GM18909 (cell line): Measurements from ENCODE around the gene CELF4.

Source experiments
- ATAC-seq: cut with Tn5 transposase; IDR thresholded peaks from one replicate; pipeline ENCODE4 v1.9.1; 2021; ENCODE audit warnings: mild to moderate bottlenecking; ENCODE audit not compliant: unreplicated experiment, poor library complexity

CELF4 gene

DNA sequence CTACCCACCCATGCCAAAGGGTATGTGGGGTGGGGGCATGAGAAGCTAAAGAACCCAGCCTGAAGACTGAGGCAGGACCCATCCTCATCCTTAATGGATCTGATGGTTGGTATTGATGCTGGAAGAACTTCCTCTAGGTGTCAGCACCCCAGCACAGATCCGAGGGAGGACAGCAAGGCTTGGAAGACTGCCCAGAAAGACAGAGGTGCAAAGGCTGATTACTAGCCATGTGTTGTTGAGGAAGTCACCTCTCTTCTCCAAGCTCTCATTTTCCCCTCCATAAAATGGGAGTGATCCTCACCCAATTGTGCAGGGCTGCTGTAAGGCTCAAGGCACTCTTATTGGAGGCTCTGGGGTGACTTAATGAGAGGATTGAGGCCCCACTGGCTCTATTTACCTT lies 256.5 kb downstream of the CELF4 start:
- ATAC-seq: no peak

DNA sequence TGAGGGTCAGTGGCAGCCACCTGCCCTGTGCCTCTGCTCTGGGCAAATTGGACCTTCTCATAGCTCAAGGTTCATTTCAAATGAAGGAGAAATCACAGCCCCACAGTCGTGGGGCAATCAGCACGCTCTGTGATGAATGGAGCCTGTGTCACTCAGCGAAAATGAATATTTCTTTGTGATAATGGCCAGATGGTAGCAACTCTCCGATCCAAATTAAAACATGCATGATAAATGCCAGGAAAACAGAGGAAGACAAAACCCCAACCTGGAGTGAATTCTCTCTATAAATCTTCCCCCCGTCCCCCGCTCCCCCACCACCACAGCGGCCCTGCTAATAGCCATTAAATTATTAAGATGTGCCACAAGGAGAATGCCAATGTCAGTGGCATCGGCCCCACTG lies 258.4 kb downstream of the CELF4 start:
- ATAC-seq: no peak

DNA sequence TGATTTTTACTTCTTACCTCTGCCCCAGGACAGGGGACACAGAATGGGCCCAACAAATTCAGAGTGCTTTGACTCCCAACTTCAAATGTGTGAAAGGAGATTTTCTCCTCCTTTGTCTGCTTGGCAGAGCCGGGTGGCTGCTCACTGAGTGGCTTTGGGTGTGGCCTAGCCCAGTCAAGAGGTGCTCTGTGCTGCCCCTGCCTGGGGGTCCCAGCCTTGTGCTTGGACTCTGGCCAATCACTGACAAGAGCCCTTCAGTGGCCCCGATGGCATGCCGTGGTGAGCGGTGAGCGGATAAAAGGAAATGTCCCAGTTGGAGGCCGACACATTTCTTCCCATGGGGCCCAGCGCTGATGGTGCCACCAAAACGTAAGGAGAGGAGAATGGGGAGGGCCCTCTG lies 259.2 kb downstream of the CELF4 start:
- ATAC-seq: no peak

DNA sequence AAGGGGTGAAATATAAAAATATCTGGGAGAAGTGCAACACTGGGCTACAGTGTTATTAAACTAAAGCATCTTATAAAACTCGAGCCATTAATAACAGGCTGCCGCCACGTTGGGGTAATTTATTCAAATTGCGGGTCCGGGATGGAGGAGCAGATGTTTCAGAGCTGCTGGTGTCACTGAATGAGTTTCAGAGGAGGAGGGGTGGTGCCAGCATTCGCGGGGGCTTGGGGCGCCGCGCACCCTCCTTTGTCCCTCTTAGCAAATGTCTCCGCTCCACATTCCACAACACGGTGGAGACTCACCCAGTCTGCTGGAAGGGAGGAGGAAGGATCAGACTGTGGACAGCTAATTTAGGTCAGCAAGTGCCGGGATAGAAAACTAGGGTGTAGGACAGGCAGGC lies 260.5 kb downstream of the CELF4 start:
- ATAC-seq: no peak

DNA sequence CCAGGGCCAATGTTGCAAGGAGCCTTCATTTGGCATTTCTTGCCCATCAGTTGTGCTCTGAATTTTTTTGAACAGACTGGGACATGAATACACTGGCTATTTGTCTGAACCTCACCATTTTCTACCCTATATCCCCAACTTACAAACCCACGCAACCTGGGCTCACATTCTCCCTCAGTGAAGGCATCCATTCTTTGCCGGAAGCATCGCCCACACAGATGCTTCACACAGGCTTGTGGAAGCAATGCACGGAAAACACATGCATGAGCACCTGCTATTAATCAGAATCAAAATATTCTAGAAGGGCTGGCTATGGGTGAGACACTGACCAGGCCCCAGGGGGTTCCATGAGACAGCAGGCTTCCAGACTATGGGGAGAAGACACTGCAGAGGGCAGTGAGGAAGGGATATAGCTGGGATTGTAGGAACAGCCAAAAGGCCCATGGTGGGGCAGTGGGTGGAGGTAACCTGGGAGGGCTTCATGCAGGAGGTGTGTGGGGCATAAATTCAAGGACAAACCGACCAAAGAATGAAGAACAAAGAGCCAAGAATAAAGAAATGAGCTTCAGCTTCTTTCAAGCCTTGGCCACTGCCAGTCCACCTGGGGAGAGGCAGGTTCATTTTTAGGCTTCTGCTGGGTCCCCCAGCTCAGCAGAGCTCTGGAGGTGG lies 261.5 kb downstream of the CELF4 start:
- no peak for ATAC-seq

DNA sequence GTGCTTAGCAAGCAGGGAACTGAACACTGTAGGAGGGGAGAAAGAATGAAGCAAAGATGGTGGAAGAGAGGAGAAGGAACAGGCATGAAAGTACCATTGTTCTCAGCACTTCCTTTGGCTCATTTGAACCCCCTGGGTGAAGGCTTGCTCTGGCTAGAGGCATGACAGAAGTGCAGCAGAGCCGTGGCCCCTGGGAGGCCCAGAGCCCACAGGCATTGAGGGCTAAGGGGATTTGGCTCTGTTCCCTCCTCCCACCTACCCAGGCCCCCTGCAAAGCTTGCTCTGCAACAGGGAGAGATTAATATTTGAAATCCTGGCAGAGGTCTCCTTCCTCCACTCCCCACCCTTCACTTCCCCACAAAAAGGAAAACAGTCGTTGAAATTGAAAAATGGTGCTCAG lies 262.6 kb downstream of the CELF4 start:
- ATAC-seq: no peak

DNA sequence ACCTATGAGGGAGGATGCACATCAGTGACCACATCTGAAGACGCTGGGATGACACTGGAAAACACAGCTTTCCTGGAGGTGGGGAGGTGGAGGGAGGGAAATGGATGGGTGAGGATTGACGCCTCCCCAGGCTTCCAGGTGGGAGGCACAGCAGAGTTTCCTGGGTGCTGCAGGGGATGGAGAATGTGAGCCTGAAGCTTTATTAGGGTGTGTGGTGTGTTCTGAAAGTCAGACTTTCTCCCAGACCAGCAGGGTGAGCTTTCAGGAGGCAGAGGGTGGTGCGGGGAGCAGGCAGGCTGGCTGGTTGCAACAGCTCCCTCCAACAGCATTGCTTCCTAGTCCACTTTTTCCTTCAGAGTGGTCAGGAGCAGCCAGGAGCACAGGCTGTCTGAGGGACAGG lies 263.1 kb downstream of the CELF4 start:
- ATAC-seq: no peak

DNA sequence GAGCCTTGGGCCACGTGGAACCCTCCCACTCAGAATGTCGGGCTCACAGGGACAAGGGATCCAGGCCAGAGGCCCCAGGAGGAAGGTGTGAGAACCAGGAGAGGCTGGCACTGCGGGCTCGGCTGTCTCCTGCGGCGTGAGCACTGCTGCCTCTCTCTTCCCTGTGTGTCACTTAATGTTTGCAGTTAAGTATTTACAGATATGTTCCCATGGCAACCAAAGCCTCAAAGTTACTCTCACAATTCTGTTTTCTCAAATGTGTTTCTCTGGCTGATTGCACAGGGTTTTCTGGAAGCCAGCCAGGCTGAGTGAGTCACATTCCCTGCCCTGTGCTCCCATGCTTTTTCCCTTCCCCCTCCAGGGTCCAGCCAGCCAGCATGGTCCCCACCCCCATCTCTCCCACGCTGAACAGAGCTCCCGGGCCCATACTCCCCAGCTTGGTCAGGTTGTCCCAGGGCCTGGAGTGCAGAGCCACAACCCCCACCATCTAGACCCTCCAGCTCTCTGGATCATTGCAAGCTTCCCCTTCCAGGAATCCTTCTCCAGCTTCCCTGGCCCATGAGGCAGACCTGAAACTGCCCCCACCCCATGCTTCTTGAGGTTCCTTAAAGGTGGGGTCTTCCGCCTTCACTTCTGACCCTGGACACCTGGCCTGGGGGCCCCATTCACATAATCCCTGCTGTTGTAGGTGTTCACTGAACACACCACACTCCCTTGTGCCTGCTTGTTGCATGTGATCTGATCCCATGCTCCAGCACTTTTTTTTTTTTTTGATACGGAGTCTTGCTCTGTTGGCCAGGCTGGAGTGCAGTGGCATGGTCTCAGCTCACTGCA lies 265.9 kb downstream of the CELF4 start:
- peak; percentile 79 for ATAC-seq

DNA sequence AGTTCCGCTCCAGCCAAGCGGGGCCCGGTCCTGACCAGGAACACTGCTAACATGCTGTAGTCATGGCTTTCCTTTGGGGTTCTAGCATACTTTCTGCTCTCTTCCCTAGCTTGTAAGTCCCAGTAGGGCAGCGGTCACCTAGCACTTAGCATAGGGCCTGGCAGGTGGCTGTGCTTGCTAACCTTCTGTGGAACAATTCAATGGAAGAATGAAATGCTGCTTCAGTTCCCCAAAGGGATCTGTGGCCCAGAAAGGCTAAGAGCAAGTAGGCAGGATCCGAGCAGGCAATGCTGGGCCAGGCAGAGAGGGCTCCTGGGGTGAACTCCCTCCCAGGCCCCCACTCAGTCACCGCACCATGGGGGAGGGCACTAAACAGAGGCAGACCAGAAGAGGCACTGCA lies 266.8 kb downstream of the CELF4 start:
- ATAC-seq: no peak

DNA sequence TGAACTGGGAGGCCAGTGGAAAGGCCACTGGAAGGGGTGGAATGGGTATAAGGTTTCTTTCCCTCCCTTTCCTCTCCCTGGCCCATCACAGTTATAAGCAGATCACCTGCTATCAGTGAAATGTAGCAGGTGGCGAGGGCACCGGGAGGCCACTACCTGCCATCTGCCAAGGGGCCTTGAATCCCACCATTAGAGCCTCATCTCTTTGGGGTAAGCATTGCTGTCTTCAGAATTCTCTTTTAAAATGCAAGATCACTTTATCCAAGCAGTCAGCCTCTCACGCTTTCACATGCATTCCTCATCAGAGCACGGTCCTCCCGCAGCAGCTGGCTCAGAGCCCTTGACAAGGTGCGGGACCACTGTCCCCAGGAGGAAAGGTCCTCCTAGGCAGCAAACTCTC lies 268.5 kb downstream of the CELF4 start:
- no peak for ATAC-seq

DNA sequence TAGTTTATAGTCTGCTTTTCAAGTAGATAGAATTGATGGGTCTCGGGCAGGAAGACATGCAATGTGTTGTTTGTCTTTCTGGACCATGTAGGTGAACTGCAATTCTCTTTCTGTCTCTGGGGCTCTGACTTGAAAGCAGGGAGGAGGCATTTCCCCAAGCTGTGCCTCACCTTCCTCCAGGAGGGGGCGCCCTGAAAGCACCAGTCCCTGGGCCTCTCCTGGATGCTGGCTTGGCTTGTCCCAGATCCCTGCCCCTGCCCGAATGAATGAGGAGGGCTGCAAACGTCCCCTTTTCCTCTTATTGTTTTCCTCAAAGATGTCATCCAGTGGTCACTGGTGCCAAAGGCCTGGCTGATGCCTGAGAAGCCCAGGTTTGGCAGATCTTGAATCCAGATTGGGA lies 270.6 kb downstream of the CELF4 start:
- ATAC-seq: no peak

DNA sequence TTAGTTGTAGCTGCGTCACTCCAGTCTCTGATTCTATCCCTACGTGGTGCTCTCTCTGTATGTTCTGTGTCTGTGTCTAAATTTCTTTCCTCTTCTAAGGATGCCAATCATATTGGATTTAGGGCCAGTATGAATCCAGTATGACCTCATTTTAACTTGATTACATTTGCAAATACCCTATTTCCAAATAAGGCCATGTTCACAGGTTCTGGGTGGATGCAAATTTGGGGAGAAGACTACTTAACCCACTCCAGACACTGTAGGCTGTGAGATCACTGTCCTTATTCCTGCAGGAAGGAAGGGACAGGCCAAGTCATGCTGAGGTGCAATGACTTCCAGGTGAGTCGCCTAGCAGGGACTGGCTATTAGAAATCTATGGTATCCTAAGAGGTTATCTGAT lies 272.2 kb downstream of the CELF4 start:
- ATAC-seq: no peak

DNA sequence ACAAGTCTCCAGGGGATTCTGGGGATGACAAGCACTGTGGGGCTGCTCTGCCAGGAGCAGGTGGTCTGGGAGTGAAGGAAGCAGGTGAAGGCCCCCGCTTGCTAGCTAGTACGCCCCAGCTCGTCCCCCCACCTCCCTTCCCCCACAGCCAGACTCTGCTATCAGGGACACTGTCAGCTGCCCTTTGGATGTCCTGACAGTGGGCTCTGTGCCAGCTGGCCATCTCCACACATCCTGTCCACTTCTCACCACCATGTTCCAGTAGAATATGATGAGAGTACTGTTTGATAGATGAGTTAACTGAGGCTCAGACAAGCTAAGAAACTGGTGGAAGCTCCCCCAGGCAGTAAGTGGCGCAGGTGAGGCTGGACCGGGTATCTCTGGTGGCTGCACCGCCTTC lies 276.2 kb downstream of the CELF4 start:
- ATAC-seq: no peak

DNA sequence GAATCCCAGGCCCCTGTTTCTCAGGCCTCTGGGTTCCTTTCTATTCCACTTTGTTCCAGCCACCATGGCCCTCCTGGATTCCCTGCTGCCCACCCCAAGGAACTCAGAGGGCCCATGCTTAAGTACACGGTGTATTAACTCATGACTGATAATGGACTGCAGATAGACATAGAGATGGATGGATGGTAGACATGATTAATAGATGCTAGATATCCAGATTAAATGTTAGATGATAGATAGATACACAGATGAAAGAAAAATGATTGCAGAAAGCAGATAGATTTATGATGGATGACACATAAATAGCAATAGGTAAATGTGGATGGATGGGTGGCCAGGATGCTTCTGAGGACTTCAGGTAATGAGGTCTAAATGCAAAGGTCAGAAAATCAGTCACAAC lies 278.0 kb downstream of the CELF4 start:
- no peak for ATAC-seq

DNA sequence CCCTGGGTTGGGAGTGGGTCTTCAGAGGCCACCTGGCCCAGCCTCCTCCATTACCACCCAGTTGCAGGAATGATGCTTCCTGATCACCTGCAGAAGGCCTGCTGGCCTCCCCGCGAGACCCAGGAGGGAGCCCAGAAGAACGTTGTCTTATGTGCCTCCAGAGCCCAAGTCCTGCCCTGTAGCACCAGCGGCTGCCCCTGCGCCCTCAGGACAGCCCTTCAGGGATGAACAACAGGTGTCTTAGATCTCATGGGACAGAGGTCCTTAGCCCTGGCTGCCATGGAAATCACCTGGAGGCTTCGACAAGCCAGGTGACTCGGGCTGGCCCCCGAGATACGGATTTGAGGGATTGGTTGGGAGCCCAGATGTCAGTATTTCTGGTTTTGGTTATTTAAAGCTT lies 278.8 kb downstream of the CELF4 start:
- no peak for ATAC-seq

DNA sequence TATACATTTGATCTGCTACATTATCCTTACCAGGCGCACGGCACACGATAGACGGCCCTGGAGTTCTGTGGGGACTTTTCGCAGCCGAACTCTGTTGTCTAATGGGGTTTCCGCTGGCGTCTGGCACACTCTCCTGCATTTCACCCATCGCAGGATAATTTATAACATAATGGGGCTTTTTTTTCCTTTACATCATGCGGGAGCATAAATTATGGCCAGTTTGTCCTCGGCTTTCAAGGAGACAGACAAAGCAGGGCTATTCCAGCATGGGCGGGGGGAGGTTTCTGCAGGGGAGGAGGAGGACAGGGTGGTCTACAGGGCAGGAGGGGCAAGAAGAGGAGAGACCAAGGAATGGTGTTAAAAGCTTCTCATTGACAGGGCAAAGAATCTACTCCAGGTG lies 279.8 kb downstream of the CELF4 start:
- no peak for ATAC-seq

DNA sequence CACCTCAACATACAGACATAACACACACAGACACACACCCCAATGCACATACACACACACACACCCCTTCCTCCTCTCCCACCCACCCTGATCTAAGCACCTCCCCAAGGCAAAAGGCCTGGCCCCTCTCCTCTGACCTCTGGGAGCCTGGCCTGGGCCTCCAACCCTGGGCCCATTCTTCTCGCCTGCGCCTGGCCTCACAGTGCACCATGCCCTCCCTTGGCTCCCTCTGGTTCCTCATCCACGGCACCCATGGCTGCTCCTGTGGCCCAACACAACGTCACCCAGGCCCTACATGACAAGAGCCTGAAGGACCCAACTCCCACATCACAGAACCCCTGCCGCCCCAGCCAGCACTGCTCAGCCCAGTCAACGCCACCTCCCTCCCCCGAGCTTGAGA lies 281.3 kb downstream of the CELF4 start:
- no peak for ATAC-seq

DNA sequence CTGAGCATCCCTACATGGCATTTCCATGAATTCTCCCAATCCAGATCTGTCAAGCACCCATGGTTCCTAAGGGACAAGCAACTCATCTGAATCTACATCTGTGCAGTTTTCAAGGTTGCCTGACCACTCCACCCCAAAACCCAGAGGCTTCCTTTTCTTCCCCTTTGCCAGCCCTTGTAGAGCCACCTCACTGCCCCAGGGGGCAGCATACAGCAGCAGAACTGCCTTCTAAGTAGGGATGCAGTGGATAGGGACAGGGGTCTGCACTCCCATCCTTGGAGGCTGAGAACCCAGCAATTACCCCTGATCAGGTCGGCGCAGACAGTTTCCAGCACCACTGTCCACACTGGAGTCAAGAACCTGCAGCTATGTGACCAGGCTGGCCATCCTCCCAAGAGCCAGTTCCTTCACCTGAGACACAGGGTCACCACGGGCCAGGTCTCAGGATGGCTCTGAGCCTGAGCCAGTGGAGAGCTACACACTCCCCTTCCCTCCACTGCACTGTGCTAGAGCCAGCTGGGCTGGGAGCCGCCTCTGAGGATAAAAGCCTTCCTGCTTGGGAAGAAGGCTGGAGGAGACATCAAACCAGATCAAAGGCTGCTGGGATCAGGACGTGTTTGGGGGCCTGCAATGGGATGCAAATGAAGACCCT lies 283.1 kb downstream of the CELF4 start:
- no peak for ATAC-seq

DNA sequence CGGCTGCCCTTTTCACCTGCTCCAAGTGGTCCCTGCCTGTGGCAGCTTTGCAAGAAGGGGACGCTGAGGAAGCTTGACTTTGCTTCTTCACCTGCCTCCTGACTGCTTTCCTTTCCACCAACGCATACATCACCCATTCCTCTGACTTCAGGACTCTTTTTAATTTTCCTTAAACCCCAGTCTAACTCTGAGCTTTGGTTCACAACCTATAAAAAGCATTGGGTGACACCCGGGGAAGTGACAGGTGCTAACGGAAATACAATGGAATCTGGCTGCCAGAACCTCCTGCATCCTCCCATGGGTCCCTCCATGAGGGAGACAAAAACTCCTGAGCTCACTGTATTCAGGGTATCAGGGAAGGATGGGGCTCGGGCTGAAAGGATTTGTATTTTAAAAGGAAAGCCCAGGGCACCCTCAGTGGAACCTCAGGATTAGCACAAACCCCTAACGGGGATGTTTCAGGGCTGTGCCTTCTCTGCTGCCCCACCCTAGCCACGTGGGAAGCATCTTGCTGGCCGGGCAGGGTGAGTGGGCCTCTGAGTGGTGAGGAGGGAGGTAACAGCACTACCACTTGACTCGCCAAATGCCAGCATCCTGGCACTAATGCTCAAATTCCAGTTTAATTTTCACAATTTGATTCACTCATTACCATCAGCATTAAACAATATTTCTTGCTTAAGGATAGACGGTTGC lies 284.8 kb downstream of the CELF4 start:
- no peak for ATAC-seq

DNA sequence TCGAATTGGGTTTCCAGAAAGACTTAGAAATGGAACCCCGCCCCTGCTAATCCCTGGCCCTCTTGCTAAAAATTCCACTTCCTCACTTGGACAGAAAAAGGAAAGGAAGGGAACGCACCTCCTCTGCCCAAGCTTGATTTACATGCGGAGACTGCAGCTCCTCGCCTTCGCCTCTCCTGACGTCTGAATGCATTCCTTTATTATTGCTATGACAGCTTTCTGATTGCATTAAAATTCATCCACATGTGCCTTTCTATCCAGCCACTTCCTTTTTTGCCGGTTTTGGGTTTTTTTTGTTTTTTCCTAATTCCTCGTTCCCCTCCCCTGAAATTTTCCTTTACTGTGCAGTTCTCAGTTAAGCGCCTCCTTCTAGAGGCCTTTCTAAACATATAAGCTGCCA lies 287.8 kb downstream of the CELF4 start:
- ATAC-seq: no peak
